ENCODE data around the gene VPS18.

DNA sequence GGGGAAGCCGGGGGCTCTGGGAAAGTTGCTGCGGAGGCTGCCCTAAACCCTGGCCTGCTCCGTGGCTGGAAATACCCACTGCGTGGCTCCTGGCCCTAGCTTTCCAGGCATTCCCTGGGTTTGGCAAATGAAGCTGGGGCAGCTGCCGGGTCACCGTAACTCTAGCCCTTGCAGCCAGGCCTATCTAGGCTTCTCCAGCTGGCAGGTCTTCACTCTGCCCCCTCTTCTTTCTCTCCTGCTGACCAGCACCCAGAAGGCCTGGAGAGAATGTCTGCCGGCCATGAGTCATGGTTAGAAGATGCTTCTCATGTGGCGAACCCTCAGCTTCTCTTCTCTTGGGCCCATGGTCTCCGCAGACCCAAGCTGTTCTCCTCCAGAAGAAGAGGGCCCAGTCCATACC is 29.3 kb downstream of the VPS18 start:
- no peak for TF ChIP-seq EZH2 (IDR thresholded peaks at IDR 0.05)
- TF ChIP-seq, protein P1, sequence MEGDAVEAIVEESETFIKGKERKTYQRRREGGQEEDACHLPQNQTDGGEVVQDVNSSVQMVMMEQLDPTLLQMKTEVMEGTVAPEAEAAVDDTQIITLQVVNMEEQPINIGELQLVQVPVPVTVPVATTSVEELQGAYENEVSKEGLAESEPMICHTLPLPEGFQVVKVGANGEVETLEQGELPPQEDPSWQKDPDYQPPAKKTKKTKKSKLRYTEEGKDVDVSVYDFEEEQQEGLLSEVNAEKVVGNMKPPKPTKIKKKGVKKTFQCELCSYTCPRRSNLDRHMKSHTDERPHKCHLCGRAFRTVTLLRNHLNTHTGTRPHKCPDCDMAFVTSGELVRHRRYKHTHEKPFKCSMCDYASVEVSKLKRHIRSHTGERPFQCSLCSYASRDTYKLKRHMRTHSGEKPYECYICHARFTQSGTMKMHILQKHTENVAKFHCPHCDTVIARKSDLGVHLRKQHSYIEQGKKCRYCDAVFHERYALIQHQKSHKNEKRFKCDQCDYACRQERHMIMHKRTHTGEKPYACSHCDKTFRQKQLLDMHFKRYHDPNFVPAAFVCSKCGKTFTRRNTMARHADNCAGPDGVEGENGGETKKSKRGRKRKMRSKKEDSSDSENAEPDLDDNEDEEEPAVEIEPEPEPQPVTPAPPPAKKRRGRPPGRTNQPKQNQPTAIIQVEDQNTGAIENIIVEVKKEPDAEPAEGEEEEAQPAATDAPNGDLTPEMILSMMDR (IDR thresholded peaks at IDR 0.05), result no peak

Measured in neural progenitor cell (in vitro differentiated cells).